ENCODE data around the gene FBXO11. TPM values are rescaled to one million over a fixed set of nuclear protein-coding genes. Genes with fewer than 3 reads are reported as not detected.

The FBXO11 gene
- total RNA-seq, 3 donors from 2014 or later (not counting 1 experiment from before 2014, with no cell fraction given) = 104 to 110 (median 105) TPM

DNA sequence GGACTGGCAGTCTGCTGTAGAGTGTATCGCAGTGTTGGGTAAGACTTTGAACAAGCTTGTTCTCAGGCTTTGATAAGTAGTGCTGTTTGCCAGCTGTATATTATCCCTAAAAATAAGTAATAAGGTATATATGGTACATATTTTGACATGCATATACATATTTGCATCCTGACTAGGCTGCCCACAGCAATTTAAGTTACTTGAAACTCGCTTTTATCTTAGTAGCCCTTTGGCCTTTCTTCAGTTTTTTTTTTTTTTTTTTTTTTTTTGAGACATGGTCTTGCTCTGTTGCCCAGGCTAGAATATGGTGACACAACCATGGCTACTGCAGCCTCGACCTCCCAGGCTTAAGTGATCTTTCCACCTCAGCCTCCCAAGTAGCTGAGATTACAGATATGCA, 105.2 kb downstream of the FBXO11 start:
- Histone ChIP-seq H3K36me3 (ENCODE audit: control insufficient read depth, insufficient read depth, low read length) (peaks cover 78% of the 10 kb centered on the region), H3K4me3 (ENCODE audit: low read length) (no peak overlapping the region), H3K4me1 (ENCODE audit: control insufficient read depth, insufficient read depth, low read length) (no peaks in the 10 kb centered on the region), H3K9me3 (ENCODE audit: control insufficient read depth, insufficient read depth, low read length) (peaks cover 7% of the 10 kb centered on the region), H3K27ac (ENCODE audit: low read length) (no peak overlapping the region), H3K27me3 (ENCODE audit: control insufficient read depth, insufficient read depth, low read length) (no peaks in the 10 kb centered on the region)
- TF ChIP-seq, protein P1, sequence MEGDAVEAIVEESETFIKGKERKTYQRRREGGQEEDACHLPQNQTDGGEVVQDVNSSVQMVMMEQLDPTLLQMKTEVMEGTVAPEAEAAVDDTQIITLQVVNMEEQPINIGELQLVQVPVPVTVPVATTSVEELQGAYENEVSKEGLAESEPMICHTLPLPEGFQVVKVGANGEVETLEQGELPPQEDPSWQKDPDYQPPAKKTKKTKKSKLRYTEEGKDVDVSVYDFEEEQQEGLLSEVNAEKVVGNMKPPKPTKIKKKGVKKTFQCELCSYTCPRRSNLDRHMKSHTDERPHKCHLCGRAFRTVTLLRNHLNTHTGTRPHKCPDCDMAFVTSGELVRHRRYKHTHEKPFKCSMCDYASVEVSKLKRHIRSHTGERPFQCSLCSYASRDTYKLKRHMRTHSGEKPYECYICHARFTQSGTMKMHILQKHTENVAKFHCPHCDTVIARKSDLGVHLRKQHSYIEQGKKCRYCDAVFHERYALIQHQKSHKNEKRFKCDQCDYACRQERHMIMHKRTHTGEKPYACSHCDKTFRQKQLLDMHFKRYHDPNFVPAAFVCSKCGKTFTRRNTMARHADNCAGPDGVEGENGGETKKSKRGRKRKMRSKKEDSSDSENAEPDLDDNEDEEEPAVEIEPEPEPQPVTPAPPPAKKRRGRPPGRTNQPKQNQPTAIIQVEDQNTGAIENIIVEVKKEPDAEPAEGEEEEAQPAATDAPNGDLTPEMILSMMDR (IDR thresholded peaks at IDR 0.05) = no peak
- DNase-seq = no peak
- peaks cover 26% of the 10 kb centered on the region for H3K36me3 Mint-ChIP-seq
- WGBS (ENCODE audit: insufficient coverage) = 96% methylated on average over 2 of the region's 3 CpGs
- peaks cover 6 to 11% of the 10 kb centered on the region in 2 donors for H3K4me1 Mint-ChIP-seq
- H3K4me3 Mint-ChIP-seq = no peak overlapping the region
- no peaks in the 10 kb centered on the region for H3K27me3 Mint-ChIP-seq (ENCODE audit: low read depth in 2 of 2)
- ATAC-seq = no peak
- H3K27ac Mint-ChIP-seq = peak overlapping the region in 1 of 2 donors; percentile 51
- peaks cover 3 to 6% of the 10 kb centered on the region in 2 donors for H3K9me3 Mint-ChIP-seq
- intact Hi-C loops (cut with micrococcal nuclease) = no loop called here

DNA sequence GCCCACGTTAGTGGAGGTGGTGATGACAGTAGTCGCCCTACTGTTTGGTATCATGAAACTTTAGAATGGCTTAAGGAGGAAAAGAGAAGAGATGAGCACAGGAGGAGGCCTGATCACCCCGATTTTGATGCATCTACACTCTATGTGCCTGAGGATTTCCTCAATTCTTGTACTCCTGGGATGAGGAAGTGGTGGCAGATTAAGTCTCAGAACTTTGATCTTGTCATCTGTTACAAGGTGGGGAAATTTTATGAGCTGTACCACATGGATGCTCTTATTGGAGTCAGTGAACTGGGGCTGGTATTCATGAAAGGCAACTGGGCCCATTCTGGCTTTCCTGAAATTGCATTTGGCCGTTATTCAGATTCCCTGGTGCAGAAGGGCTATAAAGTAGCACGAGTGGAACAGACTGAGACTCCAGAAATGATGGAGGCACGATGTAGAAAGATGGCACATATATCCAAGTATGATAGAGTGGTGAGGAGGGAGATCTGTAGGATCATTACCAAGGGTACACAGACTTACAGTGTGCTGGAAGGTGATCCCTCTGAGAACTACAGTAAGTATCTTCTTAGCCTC, 107.2 kb downstream of the FBXO11 start:
- H3K4me3 Mint-ChIP-seq = no peak overlapping the region
- peak in 1 of 3 donors; percentile 37 for ATAC-seq

DNA sequence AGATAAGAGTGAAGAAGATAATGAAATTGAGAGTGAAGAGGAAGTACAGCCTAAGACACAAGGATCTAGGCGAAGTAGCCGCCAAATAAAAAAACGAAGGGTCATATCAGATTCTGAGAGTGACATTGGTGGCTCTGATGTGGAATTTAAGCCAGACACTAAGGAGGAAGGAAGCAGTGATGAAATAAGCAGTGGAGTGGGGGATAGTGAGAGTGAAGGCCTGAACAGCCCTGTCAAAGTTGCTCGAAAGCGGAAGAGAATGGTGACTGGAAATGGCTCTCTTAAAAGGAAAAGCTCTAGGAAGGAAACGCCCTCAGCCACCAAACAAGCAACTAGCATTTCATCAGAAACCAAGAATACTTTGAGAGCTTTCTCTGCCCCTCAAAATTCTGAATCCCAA, 107.7 kb downstream of the FBXO11 start:
- H3K4me1 Mint-ChIP-seq = peaks cover 6 to 11% of the 10 kb centered on the region in 2 donors
- intact Hi-C loops (cut with micrococcal nuclease) = no loop called here
- Histone ChIP-seq H3K36me3 (ENCODE audit: control insufficient read depth, insufficient read depth, low read length) (peaks cover 64% of the 10 kb centered on the region), H3K4me1 (ENCODE audit: control insufficient read depth, insufficient read depth, low read length) (no peaks in the 10 kb centered on the region), H3K9me3 (ENCODE audit: control insufficient read depth, insufficient read depth, low read length) (peaks cover 7% of the 10 kb centered on the region), H3K27me3 (ENCODE audit: control insufficient read depth, insufficient read depth, low read length) (no peaks in the 10 kb centered on the region), H3K27ac (ENCODE audit: low read length) (no peak overlapping the region), H3K4me3 (ENCODE audit: low read length) (no peak overlapping the region)
- peak in 1 of 3 donors; percentile 39 for ATAC-seq
- no peak overlapping the region for H3K4me3 Mint-ChIP-seq
- WGBS (ENCODE audit: insufficient coverage) = 82% methylated on average over 5 of the region's 6 CpGs
- peak overlapping the region; percentile 18 to 41 for H3K27ac Mint-ChIP-seq
- H3K27me3 Mint-ChIP-seq (ENCODE audit: low read depth in 2 of 2) = no peaks in the 10 kb centered on the region
- DNase-seq = no peak
- peaks cover 24% of the 10 kb centered on the region for H3K36me3 Mint-ChIP-seq
- peaks cover 3 to 6% of the 10 kb centered on the region in 2 donors for H3K9me3 Mint-ChIP-seq
- TF ChIP-seq, protein P1 (IDR thresholded peaks at IDR 0.05) = no peak

More for the DNA sequence above, 107.2 kb downstream of the FBXO11 start:
- TF ChIP-seq, protein P1 (IDR thresholded peaks at IDR 0.05) = no peak
- Histone ChIP-seq H3K36me3 (ENCODE audit: control insufficient read depth, insufficient read depth, low read length) (peaks cover 69% of the 10 kb centered on the region), H3K9me3 (ENCODE audit: control insufficient read depth, insufficient read depth, low read length) (peaks cover 7% of the 10 kb centered on the region), H3K4me1 (ENCODE audit: control insufficient read depth, insufficient read depth, low read length) (no peaks in the 10 kb centered on the region), H3K4me3 (ENCODE audit: low read length) (no peak overlapping the region), H3K27ac (ENCODE audit: low read length) (no peak overlapping the region), H3K27me3 (ENCODE audit: control insufficient read depth, insufficient read depth, low read length) (no peaks in the 10 kb centered on the region)
- peaks cover 6 to 11% of the 10 kb centered on the region in 2 donors for H3K4me1 Mint-ChIP-seq
- 93% methylated on average over 6 of the region's 6 CpGs for whole genome bisulfite sequencing (ENCODE audit: insufficient coverage)
- H3K27ac Mint-ChIP-seq = peak overlapping the region; percentile 41 to 53
- peaks cover 3 to 6% of the 10 kb centered on the region in 2 donors for H3K9me3 Mint-ChIP-seq
- H3K36me3 Mint-ChIP-seq = peaks cover 26% of the 10 kb centered on the region
- no peak for DNase-seq
- H3K27me3 Mint-ChIP-seq (ENCODE audit: low read depth in 2 of 2) = no peaks in the 10 kb centered on the region
- intact Hi-C loops (cut with micrococcal nuclease) = no loop called here
